ENCODE results near the gene ZFP57.
"Not testable (repeated sequence)": the region's sequence is repeated elsewhere in the genome, so short reads cannot be mapped to it uniquely, and the experiment has no call there.

The ZFP57 gene

DNA sequence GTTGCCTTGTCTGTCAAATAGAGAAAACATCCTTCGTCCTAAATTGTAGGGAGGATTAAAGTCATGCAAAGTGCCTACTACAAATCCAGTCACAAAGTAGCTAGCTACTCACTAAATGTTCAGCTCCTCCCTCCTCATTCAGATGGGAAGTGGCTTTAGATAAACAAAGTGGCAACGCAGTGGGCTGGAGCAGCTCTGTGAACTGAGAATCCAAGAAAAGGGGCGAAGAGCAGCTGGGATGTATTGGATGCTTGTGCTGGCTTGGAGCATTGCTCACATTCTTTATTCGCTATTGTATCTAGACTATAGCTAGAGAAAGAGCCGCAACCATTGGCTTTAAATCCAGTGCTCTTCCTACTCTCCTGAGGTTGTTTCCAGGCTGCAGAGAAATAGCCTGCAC lies 13.8 kb downstream of the ZFP57 start:
- in situ Hi-C loops (cut with MboI; ENCODE audit: low pct_unique_long_range_greater_than_20kb, low sequenced_read_pairs, unreplicated experiment), result no loop called here
- TF ChIP-seq, protein P1, sequence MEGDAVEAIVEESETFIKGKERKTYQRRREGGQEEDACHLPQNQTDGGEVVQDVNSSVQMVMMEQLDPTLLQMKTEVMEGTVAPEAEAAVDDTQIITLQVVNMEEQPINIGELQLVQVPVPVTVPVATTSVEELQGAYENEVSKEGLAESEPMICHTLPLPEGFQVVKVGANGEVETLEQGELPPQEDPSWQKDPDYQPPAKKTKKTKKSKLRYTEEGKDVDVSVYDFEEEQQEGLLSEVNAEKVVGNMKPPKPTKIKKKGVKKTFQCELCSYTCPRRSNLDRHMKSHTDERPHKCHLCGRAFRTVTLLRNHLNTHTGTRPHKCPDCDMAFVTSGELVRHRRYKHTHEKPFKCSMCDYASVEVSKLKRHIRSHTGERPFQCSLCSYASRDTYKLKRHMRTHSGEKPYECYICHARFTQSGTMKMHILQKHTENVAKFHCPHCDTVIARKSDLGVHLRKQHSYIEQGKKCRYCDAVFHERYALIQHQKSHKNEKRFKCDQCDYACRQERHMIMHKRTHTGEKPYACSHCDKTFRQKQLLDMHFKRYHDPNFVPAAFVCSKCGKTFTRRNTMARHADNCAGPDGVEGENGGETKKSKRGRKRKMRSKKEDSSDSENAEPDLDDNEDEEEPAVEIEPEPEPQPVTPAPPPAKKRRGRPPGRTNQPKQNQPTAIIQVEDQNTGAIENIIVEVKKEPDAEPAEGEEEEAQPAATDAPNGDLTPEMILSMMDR (IDR thresholded peaks at IDR 0.05; ENCODE audit: extremely low read depth, insufficient read depth, missing control alignments), result no peak
- DNase-seq (ENCODE audit: low spot score), result no peak

DNA sequence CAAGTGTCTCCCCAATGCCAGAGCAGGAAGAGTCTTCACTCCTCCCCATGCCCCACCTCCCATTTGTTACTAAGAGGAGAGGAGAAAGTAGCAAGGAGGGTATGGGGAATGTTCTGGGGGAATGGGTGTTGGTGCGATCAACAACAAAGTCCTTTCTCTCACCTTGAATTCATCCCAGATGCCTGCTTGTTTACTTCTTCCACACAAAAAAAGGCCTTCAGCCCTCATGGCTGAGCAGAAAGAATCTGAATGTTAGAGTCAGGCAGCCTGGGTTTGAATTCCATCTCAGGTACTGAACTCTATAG lies 14.2 kb downstream of the ZFP57 start:
- DNase-seq (ENCODE audit: low spot score), result no peak
- TF ChIP-seq, protein P1 (IDR thresholded peaks at IDR 0.05; ENCODE audit: extremely low read depth, insufficient read depth, missing control alignments), result no peak
- in situ Hi-C loops (cut with MboI; ENCODE audit: low pct_unique_long_range_greater_than_20kb, low sequenced_read_pairs, unreplicated experiment), result no loop called here

DNA sequence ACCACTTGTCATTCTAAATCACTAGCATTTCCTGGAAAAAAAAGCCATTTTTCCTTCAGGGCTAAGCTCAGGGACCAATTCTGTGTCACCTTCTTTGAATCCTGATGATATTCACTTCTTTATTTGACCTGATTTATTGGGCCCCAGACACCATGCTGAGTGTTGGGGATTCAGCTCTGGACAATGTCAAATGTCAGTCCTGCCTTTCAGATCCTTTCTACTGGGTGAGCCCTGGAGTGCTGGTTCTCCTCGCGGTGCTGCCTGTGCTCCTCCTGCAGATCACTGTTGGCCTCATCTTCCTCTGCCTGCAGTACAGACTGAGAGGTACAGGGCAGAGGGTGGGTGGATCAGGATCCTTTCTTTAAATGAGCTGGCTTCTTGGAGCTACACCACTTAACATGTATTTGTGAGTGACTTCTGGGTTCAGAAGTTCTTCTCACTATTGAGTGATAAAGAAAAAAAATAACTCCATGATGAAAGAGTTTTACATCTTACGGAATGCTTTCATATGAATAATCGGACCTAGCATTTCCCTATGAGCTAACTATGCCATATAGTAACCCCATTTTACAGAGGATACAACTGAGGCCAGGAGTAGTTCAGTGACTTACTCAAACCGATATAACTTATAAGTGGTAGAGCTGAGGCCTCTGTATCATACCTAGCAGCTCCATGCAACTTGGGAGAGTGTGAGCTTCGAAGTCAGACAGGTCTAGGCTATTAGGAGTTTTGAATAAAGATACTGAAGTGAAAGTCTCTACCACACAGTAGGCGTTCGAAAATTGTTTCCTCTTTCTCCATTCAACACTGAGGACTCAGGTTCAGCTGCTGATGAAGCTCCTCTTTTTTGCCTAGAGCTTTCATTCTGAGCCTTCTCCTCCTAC lies 14.8 kb downstream of the ZFP57 start:
- no peak for DNase-seq (ENCODE audit: low spot score)
- TF ChIP-seq, protein P1 (IDR thresholded peaks at IDR 0.05; ENCODE audit: extremely low read depth, insufficient read depth, missing control alignments), result no peak
- in situ Hi-C loops (cut with MboI; ENCODE audit: low pct_unique_long_range_greater_than_20kb, low sequenced_read_pairs, unreplicated experiment), result no loop called here

DNA sequence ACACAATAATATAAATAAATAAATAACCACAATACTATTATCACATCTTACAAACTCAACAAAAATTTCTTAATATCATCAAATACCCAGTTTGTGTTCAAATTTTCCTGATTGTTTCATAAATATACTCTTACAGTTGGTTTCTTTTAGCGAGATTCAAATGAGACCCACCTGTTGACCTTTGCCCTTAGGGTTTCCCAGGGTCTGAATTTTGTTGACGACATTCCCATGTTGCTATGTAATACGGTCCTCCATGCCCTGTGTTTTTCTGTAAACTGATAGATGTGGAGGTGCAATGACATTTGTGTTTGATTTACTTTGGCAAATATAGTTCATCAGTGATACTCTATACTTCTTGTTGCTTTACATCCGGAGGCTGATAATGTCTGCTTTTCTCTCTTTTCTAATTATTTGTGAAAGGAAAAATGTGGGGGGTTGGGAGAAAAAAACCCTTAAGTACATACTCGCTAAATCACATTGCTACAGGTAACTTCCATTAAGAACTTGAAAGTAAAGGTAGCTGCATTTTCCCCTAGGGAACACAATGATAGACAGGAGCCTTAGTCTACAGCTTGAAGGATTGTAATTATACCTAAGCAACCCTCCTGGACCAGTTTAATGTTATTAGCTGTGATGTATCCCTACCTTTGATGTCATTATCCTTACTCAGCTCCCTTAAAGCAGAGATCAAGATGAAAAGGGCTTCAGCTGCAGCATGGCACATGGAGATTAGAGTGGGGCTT lies 17.5 kb downstream of the ZFP57 start:
- TF ChIP-seq, protein P1 (IDR thresholded peaks at IDR 0.05; ENCODE audit: extremely low read depth, insufficient read depth, missing control alignments), result no peak
- DNase-seq (ENCODE audit: low spot score), result no peak
- in situ Hi-C loops (cut with MboI; ENCODE audit: low pct_unique_long_range_greater_than_20kb, low sequenced_read_pairs, unreplicated experiment), result no loop called here

DNA sequence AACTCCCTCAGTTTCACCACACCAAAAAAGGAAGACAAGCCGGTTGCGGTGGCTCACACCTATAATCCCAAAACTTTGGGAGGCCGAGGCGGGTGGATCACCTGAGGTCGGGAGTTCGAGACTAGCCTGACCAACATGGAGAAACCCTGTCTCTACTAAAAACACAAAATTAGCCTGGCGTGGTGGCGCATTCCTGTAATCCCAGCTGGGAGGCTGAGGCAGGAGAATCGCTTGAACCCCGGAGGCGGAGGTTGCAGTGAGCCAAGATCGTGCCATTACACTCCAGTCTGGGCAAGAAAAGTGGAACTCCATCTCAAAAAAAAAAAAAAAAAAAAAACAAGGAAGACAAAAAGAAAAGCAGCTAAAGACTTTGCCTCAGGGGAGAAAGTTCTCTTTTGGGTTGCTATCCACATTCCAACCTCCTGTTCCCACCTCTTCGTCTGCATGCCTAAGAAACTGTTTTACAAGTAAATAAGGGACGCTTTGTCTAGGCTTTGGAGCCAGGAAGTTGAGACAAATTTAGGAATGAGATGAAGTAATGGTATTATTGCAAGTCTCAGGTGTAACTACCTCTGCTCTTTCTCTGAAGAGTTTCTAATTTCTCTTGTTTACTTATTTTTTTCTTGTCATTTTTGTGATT lies 19.3 kb downstream of the ZFP57 start:
- in situ Hi-C loops (cut with MboI; ENCODE audit: low pct_unique_long_range_greater_than_20kb, low sequenced_read_pairs, unreplicated experiment); DNase-seq (ENCODE audit: low spot score): not testable (repeated sequence)

DNA sequence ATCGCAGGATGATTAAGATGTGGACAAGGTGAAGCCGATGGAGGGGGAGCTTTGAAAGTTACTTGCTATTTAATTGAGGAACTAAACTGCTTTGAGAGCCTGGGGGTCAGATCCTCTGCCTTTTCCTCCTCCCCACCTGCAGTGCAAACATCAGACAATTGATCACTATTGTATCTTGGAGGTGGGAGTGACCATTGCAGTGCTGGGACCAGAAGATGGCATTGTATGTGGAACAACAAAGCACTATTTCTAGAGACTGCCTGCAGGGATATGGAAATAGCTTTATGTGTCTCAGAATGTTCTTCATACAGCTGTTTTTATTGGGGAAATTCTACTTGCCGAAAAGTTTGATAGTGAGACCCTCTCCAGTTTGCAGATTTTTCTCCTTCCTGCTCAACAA lies 19.9 kb downstream of the ZFP57 start:
- no peak for DNase-seq (ENCODE audit: low spot score)
- TF ChIP-seq, protein P1 (IDR thresholded peaks at IDR 0.05; ENCODE audit: extremely low read depth, insufficient read depth, missing control alignments), result no peak
- in situ Hi-C loops (cut with MboI; ENCODE audit: low pct_unique_long_range_greater_than_20kb, low sequenced_read_pairs, unreplicated experiment), result no loop called here

DNA sequence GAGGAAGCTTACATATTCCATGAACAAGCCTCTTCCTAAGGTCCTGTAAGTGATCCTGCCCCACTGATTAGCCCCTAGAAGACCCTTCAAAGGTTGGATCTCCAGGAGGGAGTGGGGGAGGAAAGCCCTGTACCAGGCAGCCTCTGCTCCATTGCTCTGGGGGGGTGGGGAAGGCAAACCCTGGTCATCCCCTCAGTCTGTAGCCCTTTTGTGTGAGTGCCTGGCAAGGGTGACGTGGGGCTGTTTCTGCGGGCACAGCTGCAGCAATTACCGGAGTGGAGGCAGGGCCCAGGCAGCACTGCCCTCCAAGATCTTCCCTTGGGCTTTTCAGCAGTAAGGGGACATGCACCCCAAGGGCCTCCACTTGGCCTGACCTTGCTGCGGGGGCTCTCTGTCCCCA lies 24.2 kb downstream of the ZFP57 start, which contains the start of gene MOG:
Gene MOG (plus strand): TSS at position 295 of the 400 bp plus-strand sequence. CDS start 118 bp downstream, outside the sequence.
- DNase-seq (ENCODE audit: low spot score), result no peak
- in situ Hi-C loops (cut with MboI; ENCODE audit: low pct_unique_long_range_greater_than_20kb, low sequenced_read_pairs, unreplicated experiment), result no loop called here
- TF ChIP-seq, protein P1 (IDR thresholded peaks at IDR 0.05; ENCODE audit: extremely low read depth, insufficient read depth, missing control alignments), result no peak
